Esophagus squamous epithelium (tissue), 4 donors: ENCODE data around the gene DHTKD1.

ENCODE experiments used
- POLR2A ChIP-seq, 4 donors: fragments of 450-650 bp; IDR thresholded peaks; one replicate each; pipeline ENCODE4 v1.6.1; 2017; ENCODE audit warnings: antibody characterized with exemption in 4 of 4, mild to moderate bottlenecking in 4 of 4, moderate library complexity in 3 of 4
- TF ChIP-seq, protein P1 (sequence below), 6 experiments: fragments of 450-650 bp in 4 of 6; fragments of 200-600 bp in 2 of 6; sonication (generic) in 2 of 6; IDR thresholded peaks; one replicate each; pipeline ENCODE4 v1.5.1; 2016 to 2019; ENCODE audit warnings: antibody characterized with exemption in 6 of 6, mild to moderate bottlenecking in 4 of 6, moderate library complexity in 4 of 6

DNA sequence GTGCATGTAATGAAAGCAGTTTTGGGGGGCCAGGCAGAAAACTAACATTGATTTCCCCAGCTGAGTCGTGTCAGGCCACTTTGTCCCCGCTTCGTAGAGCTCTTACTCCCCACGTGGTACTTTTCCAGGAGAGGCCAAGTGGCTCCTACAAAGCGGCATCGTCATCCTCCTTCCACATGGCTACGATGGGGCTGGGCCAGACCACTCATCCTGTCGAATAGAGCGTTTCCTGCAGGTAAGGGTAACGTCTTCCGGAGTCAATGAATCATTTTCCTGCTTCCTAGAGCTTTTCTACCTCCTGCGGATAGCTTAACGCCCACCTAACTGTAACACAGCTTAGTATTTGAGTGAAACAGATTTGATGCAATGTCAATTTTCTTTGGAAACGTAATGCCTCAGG is 39.0 kb downstream of the DHTKD1 start:
- TF ChIP-seq, protein P1, sequence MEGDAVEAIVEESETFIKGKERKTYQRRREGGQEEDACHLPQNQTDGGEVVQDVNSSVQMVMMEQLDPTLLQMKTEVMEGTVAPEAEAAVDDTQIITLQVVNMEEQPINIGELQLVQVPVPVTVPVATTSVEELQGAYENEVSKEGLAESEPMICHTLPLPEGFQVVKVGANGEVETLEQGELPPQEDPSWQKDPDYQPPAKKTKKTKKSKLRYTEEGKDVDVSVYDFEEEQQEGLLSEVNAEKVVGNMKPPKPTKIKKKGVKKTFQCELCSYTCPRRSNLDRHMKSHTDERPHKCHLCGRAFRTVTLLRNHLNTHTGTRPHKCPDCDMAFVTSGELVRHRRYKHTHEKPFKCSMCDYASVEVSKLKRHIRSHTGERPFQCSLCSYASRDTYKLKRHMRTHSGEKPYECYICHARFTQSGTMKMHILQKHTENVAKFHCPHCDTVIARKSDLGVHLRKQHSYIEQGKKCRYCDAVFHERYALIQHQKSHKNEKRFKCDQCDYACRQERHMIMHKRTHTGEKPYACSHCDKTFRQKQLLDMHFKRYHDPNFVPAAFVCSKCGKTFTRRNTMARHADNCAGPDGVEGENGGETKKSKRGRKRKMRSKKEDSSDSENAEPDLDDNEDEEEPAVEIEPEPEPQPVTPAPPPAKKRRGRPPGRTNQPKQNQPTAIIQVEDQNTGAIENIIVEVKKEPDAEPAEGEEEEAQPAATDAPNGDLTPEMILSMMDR (IDR thresholded peaks at IDR 0.05): no peak
- TF ChIP-seq POLR2A (IDR thresholded peaks at IDR 0.05): no peak
